Measurements from ENCODE around the gene GMCL1.
A peak's percentile ranks its signal among the peaks of the same experiment; 100 is the strongest.
"Not testable (repeated sequence)": the region's sequence is repeated elsewhere in the genome, so short reads cannot be mapped to it uniquely, and the experiment has no call there.

The GMCL1 gene, protein sequence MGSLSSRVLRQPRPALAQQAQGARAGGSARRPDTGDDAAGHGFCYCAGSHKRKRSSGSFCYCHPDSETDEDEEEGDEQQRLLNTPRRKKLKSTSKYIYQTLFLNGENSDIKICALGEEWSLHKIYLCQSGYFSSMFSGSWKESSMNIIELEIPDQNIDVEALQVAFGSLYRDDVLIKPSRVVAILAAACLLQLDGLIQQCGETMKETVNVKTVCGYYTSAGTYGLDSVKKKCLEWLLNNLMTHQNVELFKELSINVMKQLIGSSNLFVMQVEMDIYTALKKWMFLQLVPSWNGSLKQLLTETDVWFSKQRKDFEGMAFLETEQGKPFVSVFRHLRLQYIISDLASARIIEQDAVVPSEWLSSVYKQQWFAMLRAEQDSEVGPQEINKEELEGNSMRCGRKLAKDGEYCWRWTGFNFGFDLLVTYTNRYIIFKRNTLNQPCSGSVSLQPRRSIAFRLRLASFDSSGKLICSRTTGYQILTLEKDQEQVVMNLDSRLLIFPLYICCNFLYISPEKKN

DNA sequence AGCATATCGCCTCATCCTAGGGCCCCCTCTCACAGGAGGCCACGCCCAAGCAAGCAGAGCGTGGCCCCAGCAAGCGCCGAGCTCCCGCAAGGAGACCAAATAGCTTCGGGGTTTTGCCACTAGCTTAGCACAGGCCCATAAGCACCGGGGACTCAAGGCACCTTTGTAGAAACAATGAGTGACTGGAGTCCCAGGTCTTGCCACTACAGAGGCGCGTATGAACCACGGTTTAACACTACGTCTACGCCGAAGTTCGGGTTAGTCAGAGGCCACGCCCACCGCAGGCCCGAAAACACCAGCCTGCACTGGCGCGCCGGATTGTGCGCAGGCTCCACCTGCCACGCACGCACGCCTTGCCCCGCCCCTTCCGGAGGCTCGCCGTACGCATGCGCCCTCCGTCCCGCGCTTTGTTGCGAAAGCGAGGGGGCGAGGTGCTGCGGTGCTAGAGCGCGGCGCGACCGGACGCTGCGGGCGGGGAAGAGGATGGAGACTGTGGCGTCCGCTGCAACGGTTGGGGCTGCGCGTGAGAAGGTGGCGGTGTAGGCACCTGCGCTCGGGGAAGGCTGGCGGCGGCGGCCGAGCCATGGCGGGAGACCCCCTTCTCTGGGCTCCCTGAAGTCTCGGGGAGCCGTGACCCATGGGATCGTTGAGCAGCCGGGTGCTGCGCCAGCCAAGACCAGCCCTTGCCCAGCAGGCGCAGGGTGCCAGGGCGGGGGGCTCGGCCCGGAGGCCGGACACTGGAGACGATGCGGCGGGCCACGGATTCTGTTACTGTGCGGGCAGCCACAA, at the start of gene GMCL1:
Gene GMCL1 (plus strand): TSS at position 405 of the 789 bp plus-strand sequence. CDS start 233 bp downstream, at position 638.
- peak; percentile 94 to 98 for DNase-seq (ENCODE audit: low read depth in 2 of 2, low spot score in 1 of 2)

DNA sequence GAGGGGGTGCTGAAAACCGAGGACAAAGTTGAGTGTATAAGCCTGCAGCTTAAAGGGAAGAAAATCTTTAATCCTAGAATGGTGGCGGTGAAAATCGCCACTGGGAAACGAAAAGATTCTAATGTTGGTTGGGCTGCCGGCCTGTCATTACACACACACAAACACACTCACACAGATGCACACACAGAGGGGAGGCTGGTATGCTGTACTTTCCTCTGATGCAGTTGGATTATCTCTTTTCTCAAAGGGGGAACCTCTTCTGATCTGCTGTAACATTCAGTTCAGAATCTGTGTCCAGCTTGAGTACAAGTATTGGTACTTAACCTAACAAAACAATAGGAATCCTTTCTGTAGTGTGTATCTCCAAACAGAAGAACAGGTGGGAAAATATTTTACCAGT, 48.5 kb upstream of the GMCL1 start:
- DNase-seq (ENCODE audit: low read depth in 2 of 2, low spot score in 1 of 2) = no peak

DNA sequence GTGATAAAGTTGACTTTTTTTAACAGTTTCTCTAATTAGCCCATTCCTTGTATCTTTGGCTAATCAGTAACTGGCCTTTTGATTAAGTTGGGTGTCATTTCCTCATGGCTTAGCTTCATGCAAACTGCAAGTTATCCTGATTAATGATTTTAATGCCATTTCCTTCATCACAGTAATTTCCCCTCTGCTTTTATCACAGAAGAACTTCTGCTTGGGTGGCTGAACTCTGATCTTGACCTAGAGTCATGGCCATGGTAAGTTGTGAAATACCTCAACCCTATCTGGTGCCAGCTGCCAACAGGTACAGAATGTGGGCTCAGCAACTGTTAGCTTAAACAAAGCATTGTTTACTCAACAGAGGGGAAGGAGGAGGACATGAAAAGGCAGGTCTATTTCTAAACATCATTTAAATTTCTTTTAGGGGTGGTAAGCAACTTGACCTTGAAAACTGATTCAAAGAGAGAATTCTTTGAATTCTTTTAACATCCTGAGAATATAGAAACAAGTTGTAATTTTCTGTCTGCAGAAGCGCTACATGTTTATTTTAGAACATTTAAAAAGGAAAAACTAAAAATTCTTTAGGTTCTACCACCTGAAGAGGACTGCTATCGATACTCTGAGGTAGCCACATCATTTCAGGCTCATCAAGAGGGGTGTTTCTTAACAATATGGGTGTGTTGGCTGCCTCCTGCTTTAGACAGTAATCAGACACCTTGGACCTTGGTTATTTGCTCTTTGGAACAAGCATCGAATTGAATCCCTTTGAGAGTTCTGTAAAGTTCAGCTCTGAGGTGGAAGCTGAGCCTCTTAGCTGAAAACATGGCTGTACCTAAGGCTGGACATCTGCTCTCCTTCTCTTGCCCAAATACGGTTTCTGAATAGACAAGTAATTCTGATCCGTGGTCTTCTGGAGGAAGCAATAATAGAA, 47.9 kb upstream of the GMCL1 start:
- DNase-seq (ENCODE audit: low read depth in 2 of 2, low spot score in 1 of 2) = no peak

DNA sequence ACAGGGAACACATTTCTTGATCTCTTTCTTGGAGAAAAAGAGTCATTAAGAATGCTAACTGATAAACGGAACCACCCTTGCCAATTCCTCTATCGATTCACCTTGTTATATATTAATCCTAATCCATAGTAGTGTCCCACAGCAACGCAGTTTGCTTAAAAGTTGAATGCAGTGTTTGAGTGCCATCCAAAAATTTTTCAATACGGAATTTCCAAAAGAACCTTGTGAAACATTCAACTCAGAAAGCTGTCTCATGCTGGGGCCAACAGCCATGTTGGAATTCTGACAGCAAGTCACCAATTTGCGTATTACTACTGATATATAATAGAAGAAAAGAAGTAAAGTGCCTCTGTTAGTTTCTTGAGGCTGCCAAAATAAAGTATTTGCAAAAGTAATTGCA, 45.2 kb upstream of the GMCL1 start:
- no peak for DNase-seq (ENCODE audit: low read depth in 2 of 2, low spot score in 1 of 2)

DNA sequence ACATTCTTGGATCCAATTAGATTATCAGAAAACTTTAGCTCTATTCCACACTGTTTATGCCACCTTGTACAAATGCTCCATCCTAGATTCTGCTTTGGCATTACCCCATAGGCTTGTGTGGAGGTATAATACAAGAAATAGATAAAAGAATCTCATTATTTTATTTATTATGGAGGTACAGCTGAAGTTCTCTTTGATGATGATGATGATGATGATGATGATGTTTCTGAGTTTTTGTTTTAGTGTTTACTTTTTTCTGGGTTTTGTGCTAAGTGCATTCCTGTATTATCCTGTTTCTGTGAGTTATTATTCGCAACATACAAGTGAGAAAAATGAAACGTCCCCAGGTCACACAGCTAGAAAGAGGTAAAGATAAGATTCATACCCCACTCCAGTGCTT, 44.1 kb upstream of the GMCL1 start:
- no peak for DNase-seq (ENCODE audit: low read depth in 2 of 2, low spot score in 1 of 2)

DNA sequence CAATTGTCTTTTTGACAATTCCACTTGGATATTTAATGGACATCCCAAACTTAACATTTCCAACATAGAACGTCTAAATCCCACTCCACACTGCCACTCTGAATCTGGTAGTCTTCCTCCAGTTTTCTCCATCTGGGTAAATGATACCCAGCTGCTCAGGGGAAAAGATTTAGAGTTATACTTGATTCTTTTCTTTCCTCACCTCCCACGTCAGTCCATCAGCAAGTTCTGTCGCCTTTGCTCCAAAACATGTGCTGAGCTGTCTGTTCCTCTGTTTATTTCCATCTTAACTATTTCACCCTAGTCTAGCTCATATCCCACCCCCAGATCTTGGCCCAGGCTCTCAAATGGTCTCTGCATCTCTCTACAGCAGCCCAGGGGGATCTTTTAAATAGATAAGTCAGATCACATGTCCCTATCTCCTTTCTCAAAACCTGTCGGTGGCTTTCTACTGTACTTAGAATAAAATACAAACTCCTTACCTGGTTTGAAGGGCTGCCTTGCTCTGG, 43.4 kb upstream of the GMCL1 start:
- no peak for DNase-seq (ENCODE audit: low read depth in 2 of 2, low spot score in 1 of 2)

DNA sequence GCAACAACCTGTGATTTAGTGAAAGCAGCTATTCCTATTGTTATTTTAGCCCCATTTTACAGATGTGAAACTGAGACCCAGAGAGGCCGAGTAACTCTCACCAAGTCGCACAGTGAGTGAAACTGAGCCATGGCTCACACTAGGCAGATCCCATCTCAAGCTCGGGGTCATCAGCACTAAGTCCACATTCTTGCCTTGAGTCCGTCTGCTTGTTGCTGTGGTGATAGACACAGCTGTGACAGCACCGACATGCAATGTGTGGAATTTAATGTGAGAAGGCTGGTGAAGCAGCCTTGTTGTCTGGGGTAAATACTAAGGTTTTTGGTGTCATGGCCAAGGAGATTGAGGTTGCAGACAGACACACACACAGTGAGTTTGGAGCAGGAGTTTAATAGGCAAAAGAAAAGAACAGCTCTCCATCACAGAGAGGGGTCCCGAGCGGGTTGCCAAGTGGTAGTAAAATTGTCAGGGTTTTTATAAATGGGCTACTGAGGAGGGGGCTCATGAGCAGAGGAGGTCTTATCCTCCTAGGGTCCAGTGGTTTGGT, 40.2 kb upstream of the GMCL1 start:
- no peak for DNase-seq (ENCODE audit: low read depth in 2 of 2, low spot score in 1 of 2)

DNA sequence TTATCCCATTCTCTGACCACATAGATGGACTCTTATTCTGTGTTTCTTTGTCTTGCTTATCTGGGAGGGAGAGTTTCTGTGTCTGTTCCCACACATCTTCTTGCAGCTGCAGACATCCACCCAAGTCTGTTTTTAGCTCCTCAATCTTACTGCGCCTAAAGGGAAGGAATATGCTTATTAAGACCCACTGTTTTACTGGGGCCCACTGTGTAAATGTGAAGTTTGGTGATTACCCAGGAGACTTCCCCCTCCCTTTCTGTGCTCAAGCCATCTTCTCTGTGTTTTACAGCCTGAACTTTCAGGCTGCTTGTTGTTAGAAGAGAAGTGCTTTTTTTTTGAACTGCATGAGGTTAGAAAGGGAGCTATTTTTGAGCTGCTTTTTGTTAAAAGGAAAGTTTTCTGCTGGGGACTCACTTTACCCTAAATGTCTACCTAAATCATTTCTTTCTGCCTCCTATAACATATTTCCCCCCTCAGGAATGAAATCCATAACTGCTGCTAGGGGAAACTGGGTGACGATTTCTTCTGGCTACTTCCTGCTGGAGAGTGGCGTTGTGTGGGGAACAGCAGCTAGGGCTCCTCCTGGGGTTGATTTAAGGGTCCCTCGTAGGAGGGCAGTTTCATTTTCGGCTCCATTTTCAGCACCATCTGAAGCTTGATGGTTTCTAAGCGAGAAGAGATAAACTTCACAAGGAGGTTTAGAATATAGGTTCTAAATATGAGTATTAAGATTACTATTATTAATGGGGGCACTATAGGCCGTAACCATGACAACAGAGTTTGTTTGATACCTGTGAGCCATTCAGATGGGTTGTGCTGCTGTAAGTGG, 39.5 kb upstream of the GMCL1 start:
- no peak for DNase-seq (ENCODE audit: low read depth in 2 of 2, low spot score in 1 of 2)

DNA sequence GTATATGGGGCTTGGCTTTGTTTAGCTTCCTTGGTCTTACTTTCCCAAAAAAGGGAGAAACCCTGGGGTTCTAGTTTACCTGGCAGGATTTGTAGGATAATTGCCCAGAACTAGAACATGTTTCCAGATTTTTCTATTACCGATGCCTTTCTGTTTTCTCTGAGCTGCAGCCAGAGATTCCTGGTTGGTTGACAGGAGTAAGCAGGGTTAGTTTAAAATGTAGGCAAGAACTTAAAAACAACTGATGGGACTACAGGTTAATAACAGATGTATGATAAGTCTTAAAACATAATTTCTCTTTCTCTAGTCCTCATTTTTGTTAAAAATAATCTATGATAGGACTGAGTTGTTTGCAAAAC, 38.9 kb upstream of the GMCL1 start:
- DNase-seq (ENCODE audit: low read depth in 2 of 2, low spot score in 1 of 2) = no peak

DNA sequence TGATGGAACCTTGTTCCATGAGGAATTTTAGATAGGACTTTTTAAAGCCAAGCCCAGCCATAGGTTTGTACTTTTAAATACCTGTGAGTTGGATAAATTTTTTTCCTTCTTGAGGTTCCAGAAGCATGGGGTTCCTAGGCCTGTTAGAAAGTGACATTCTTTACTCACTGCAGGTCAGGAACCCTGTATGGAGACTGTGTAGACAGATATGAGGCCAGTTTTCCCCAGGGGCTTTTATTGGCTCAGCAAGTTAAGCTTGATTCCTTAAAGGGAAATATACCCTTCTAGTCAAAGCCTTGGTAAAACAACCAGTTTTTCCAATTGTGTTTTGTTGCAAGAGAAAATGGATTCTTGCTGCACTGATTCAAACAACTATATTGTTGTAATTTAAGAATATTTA, 38.4 kb upstream of the GMCL1 start:
- no peak for DNase-seq (ENCODE audit: low read depth in 2 of 2, low spot score in 1 of 2)

DNA sequence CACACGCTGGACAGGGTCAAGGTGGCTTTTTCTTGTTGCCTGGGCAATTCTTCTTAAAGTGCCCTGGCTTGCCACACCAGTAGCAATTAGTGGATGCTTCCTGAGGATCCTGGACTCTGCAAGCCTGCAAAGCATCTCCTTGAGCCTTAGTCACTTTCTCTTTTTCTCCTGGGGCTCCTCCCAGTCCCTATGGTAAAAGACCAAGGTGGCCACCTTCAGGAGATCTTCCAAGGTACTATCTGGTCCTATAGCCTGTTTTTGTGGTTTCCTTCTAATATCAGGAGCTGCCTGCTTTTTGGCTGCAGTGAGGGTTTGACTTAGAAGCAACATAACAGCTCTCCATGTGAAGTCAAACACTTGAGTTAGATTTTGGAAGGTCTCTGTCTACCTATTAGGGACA, 33.3 kb upstream of the GMCL1 start:
- no peak for DNase-seq (ENCODE audit: low read depth in 2 of 2, low spot score in 1 of 2)

DNA sequence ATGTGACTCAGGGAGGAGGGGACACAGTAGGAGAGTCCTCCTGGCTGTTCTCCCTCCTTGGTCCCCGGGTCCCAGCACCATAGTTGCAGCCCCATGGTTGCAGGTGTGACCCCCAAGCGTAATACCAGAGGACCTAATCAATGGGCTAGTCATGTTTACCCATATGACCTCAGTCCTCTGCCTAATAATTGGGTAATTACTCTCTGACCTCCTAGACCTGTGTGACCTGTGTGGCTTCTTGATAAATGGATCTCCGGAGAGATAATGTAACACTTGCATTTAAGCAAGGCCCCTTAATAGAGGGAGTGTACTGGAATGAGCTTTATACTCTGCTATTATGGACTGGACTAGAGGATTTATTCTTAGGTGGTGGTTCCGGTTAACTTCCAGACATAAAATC, 32.2 kb upstream of the GMCL1 start:
- no peak for DNase-seq (ENCODE audit: low read depth in 2 of 2, low spot score in 1 of 2)

DNA sequence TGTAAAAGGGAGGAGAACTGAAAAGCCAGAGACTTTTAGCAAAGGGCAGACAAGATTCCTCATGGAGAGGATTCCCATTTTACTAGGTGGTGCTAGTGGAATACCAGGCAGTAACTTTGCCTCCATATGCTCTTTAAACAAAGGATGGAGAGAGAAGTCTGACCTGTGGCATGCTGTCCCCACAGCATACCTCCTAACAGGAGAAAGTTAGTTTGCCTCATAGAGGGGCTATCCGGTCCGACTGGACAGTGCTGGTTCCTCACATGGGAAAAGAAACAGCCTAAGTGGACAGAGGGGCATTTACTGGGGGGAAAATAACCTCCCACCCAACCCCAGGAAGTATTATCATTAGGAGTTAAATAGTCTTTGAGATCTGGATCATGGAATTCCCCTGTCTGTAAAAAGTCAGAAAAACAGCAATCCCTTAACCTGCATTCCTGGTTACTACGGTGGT, 31.6 kb upstream of the GMCL1 start:
- no peak for DNase-seq (ENCODE audit: low read depth in 2 of 2, low spot score in 1 of 2)

DNA sequence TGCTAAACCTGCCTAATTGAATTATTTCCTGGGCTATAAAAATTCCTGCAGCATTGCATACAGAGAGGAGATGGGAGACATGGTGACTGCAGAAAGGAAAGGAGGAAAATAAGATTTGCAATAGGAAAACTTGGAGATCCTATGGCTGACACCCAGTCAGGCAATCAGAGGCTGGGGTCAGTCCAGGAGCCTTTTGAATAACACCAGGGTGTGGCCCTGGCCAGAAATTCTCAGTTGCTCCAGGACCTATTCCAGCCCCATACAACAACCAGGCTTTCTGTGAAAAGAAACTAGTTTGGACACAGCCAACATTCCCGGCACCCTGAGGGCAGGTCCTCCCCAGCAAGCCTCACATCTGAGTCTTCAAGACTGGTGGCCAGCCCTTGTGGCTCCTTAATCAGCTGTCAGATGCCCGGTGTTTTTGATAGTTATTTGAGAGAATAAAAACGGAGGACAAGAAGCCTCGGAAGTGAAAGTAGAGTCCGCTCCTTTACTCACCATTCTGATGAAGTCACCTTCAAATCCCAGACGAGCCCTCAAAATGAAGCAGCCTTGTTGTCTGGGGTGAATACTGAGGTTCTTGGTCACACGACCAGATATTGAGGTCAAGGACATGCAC, 31.1 kb upstream of the GMCL1 start:
- DNase-seq (ENCODE audit: low read depth in 2 of 2, low spot score in 1 of 2) = no peak

DNA sequence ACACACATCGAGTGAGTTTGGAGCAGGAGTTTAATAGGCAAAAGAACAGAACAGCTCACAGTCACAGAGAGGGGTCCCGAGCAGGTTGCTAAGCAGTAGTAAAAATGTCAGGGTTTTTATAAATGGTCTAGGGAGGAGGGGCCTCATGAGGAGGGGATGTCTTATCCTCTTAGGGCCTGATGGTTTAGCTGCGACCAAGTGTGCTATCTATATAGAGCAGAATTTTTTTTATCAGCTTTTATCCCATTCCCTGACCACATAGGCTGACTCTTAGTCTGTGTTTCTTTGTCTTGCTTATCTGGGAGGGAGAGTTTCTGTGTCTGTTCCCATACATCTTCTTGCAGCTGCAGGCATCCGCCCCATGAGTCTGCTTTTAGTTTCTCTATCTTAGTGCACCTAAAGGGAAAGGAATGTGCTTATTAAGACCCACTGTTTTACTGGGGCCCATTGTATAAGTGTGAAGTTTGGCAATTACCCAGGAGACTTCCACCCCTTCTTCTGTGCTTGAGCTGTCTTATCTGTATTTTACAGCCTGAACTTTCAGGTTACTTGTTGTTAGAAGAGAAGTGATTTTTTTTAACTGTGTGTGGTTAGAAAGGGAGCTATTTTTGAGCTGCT, 30.4 kb upstream of the GMCL1 start:
- no peak for DNase-seq (ENCODE audit: low read depth in 2 of 2, low spot score in 1 of 2)

DNA sequence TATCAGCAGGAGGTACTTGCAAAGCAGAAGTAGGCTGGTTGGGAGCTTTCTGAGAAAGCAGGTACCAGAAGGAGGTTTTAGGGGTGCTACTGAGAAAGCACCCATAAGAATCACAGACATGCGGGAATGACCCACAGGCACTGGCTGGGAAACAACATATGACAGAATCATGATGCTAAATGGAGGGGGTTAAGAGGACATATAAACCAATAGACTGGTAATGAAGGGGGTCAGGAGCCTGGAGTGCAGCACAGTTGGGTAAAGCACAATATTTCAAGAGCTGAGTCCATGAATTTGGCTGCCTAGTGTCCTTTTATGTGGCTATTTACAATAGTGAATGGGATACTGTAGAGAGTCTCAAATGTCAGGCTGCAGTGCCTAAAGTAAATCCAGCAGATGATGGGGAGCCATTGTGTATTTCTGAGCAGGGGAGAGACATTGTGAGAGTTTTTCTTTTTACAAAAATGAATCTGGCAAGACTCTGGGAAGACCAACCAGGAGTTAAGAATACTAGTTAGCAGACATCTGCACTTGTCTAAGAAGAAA, 27.6 kb upstream of the GMCL1 start:
- DNase-seq (ENCODE audit: low read depth in 2 of 2, low spot score in 1 of 2) = no peak

DNA sequence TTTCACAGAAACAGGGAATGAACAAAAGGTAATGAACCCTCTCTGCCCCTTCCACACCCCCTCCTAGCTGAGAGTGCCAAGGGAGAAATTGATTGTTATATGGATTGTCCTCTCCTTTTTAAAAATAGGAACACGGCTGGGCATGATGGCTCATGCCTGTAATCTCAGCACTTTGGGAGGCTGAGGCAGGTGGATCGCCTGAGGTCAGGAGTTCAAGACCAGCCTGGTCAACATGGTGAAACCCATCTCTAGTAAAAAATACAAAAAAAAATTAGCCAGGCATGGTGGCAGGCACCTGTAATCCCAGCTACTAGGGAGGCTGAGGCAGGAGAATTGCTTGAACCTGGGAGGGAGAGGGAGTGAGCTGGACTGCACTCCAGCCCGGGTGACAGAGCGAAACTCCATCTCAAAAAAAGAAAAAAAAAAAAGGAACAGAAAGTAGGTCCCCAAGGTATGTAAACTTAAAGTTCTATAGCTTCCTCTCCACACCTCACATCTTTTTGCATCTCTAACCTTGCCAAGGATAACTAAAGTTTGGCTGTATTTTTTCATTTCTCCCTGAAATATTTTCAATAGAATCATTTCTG, 26.6 kb upstream of the GMCL1 start:
- not testable (repeated sequence) for DNase-seq (ENCODE audit: low read depth in 2 of 2, low spot score in 1 of 2)

DNA sequence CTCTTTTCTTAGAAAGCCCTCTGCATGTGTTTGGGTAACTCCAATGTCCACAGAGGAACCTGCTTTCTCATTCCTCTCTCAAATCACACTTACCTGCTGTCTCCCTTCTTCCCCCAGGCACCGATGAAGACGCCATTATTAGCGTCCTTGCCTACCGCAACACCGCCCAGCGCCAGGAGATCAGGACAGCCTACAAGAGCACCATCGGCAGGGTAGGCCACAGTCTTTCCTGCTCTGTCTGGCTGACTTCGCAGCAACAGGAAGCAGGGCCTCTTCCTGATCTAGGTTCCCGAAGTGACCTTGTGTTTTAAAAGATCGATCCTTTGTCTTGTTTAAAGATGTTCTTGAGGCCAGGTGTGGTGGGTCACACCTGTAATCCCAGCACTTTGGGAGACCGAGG, 25.0 kb upstream of the GMCL1 start:
- no peak for DNase-seq (ENCODE audit: low read depth in 2 of 2, low spot score in 1 of 2)
